Measurements from ENCODE around the gene CCR7. TPM values are rescaled to one million over a fixed set of nuclear protein-coding genes. Genes with fewer than 3 reads are reported as not detected.

The CCR7 gene
- total and polyA plus RNA-seq, 2 of the 8 experiments (the other 6 are each of a cell fraction or from before 2014, with no cell fraction given): 0.12 to 0.17 TPM

DNA sequence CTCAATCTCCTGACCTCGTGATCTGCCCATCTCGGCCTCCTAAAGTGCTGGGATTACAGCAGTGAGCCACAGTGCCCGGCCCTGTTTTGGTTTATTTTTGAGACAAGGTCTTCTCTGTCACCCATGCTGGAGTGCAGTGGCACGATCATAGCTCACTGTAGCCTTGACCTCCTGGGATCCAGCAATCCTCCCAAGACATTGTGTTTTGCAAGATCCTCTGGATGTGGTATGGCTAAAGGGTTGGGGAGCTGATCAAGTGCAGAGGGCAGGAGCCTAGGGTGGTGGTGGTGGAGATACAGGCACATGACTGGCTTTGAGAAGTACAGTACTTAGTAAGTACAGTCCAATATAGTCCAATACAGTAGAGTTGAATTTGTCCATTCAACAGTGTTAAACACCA lies 47.3 kb downstream of the CCR7 start (continued):
- TF ChIP-seq KDM5A (IDR thresholded peaks at IDR 0.05; ENCODE audit: low read length): no peak
- TF ChIP-seq SIX5 (IDR thresholded peaks at IDR 0.05; ENCODE audit: low read depth, low read length): no peak
- no peak for TF ChIP-seq CHD1 (IDR thresholded peaks at IDR 0.05; ENCODE audit: low read depth, low read length)
- no peak for TF ChIP-seq YY1 (IDR thresholded peaks at IDR 0.05; ENCODE audit: low read depth, low read length)
- no peak for TF ChIP-seq JUN (IDR thresholded peaks at IDR 0.05; ENCODE audit: low read depth, low read length)
- no peak for TF ChIP-seq CEBPB (IDR thresholded peaks at IDR 0.05; ENCODE audit: low read depth, low read length)
- TF ChIP-seq, protein P1, sequence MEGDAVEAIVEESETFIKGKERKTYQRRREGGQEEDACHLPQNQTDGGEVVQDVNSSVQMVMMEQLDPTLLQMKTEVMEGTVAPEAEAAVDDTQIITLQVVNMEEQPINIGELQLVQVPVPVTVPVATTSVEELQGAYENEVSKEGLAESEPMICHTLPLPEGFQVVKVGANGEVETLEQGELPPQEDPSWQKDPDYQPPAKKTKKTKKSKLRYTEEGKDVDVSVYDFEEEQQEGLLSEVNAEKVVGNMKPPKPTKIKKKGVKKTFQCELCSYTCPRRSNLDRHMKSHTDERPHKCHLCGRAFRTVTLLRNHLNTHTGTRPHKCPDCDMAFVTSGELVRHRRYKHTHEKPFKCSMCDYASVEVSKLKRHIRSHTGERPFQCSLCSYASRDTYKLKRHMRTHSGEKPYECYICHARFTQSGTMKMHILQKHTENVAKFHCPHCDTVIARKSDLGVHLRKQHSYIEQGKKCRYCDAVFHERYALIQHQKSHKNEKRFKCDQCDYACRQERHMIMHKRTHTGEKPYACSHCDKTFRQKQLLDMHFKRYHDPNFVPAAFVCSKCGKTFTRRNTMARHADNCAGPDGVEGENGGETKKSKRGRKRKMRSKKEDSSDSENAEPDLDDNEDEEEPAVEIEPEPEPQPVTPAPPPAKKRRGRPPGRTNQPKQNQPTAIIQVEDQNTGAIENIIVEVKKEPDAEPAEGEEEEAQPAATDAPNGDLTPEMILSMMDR (IDR thresholded peaks at IDR 0.05; ENCODE audit: control extremely low read depth in 1 of 3, insufficient read depth in 1 of 3, low read depth in 1 of 3, low read length in 3 of 3): no peak
- no peak for TF ChIP-seq SRF (IDR thresholded peaks at IDR 0.05; ENCODE audit: low read depth, low read length)
- no peak for TF ChIP-seq NRF1 (IDR thresholded peaks at IDR 0.05; ENCODE audit: low read depth, low read length)
